CD14-positive monocyte (primary cell): ENCODE measurements around the gene FBXO22. TPM values are rescaled to one million over a fixed set of nuclear protein-coding genes. Genes with fewer than 3 reads are reported as not detected.

ENCODE experiments used
- DNase-seq, 3 donors: peaks; one replicate each; pipeline ENCODE4 v3.0.0-alpha.2; 2011 to 2022
- H2AFZ ChIP-seq: 2 replicates; pipeline ENCODE4 v1.6.0; 2012; ENCODE audit warnings: mild to moderate bottlenecking, low read depth, low read length, inconsistent platforms; ENCODE audit not compliant: insufficient read depth, poor library complexity, severe bottlenecking
- H3K27ac ChIP-seq, 2 donors: 1 replicate in 1 of 2; 2 replicates in 1 of 2; pipeline ENCODE4 v1.5.1; 2012 to 2013; ENCODE audit warnings: low read length in 2 of 2, control low read depth in 1 of 2, inconsistent platforms in 1 of 2, low read depth in 1 of 2, mild to moderate bottlenecking in 1 of 2
- H3K27me3 ChIP-seq, 2 donors: one replicate each; pipeline versions ENCODE4 v1.6.0 to v1.6.1; 2011 to 2013; ENCODE audit warnings: low read length in 2 of 2; ENCODE audit not compliant: control insufficient read depth in 2 of 2, insufficient read depth in 2 of 2
- H3K36me3 ChIP-seq, 2 donors: replicated peaks in 1 of 2; 1 replicate in 1 of 2; 2 replicates in 1 of 2; pipeline versions ENCODE4 v1.5.1 to v1.6.1; 2012 to 2013; ENCODE audit warnings: low read length in 2 of 2, control low read depth in 1 of 2, inconsistent platforms in 1 of 2, mild to moderate bottlenecking in 1 of 2; ENCODE audit not compliant: insufficient read depth in 2 of 2, control insufficient read depth in 1 of 2
- H3K4me1 ChIP-seq, 2 donors: 1 replicate in 1 of 2; 2 replicates in 1 of 2; pipeline versions ENCODE4 v1.5.1 to v1.6.1; 2012 to 2013; ENCODE audit warnings: low read length in 2 of 2, control low read depth in 1 of 2, inconsistent platforms in 1 of 2, mild to moderate bottlenecking in 1 of 2, moderate library complexity in 1 of 2; ENCODE audit not compliant: insufficient read depth in 2 of 2, control insufficient read depth in 1 of 2
- H3K4me2 ChIP-seq: replicated peaks from 2 replicates; pipeline ENCODE3; 2012; ENCODE audit warnings: low read length, moderate library complexity, mild to moderate bottlenecking; ENCODE audit not compliant: poor library complexity, severe bottlenecking; ENCODE audit errors: extremely low read depth
- H3K4me3 ChIP-seq, 3 experiments: fragments of 200-600 bp in 1 of 3; sonication (generic) in 1 of 3; replicated peaks in 1 of 3; 1 replicate in 2 of 3; 2 replicates in 1 of 3; pipeline ENCODE4 v1.5.1; 2011 to 2013; ENCODE audit warnings: low read length in 3 of 3, mild to moderate bottlenecking in 3 of 3, control low read depth in 2 of 3, low read depth in 2 of 3, inconsistent platforms in 1 of 3, moderate library complexity in 1 of 3
- H3K79me2 ChIP-seq: 2 replicates; pipeline ENCODE4 v1.6.0; 2012; ENCODE audit warnings: mild to moderate bottlenecking, control low read depth, inconsistent platforms, low read length, moderate library complexity; ENCODE audit not compliant: insufficient read depth
- H3K9ac ChIP-seq: 2 replicates; pipeline ENCODE4 v1.6.0; 2017; ENCODE audit warnings: low read length, mild to moderate bottlenecking; ENCODE audit not compliant: insufficient read depth, poor library complexity, severe bottlenecking
- H3K9me3 ChIP-seq, 2 donors: replicated peaks in 1 of 2; 1 replicate in 1 of 2; 2 replicates in 1 of 2; pipeline versions ENCODE4 v1.5.1 to v1.6.1; 2012 to 2013; ENCODE audit warnings: low read length in 2 of 2, control low read depth in 1 of 2; ENCODE audit not compliant: control insufficient read depth in 1 of 2, insufficient read depth in 1 of 2
- H4K20me1 ChIP-seq: 2 replicates; pipeline ENCODE4 v1.6.0; 2012; ENCODE audit warnings: mild to moderate bottlenecking, low read length, control low read depth, moderate library complexity; ENCODE audit not compliant: insufficient read depth
- H3K27ac Mint-ChIP-seq, 7 donors: one replicate each; pipeline ENCODE4 v1.8.0; 2020; ENCODE audit warnings: mild to moderate bottlenecking in 7 of 7, mixed read lengths in 7 of 7, moderate library complexity in 6 of 7, inconsistent platforms in 2 of 7
- H3K27me3 Mint-ChIP-seq, 3 donors: one replicate each; pipeline ENCODE4 v1.8.0; 2021 to 2022; ENCODE audit warnings: low read depth in 3 of 3, mild to moderate bottlenecking in 3 of 3, mixed read lengths in 3 of 3, moderate library complexity in 3 of 3, inconsistent platforms in 1 of 3
- H3K36me3 Mint-ChIP-seq, 2 donors: one replicate each; pipeline ENCODE4 v1.8.0; 2020; ENCODE audit warnings: mixed read lengths in 2 of 2, inconsistent platforms in 1 of 2, mild to moderate bottlenecking in 1 of 2
- H3K4me1 Mint-ChIP-seq: one replicate; pipeline ENCODE4 v1.8.0; 2020; ENCODE audit warnings: mild to moderate bottlenecking, mixed read lengths
- H3K4me3 Mint-ChIP-seq, 2 donors: one replicate each; pipeline ENCODE4 v1.8.0; 2020; ENCODE audit warnings: mild to moderate bottlenecking in 2 of 2, mixed read lengths in 2 of 2, moderate library complexity in 1 of 2
- H3K9me3 Mint-ChIP-seq, 7 donors: one replicate each; pipeline ENCODE4 v1.8.0; 2020 to 2022; ENCODE audit warnings: mixed read lengths in 7 of 7, mild to moderate bottlenecking in 6 of 7, moderate library complexity in 6 of 7, inconsistent platforms in 2 of 7
- CTCF ChIP-seq: fragments of 200-600 bp; IDR thresholded peaks from one replicate; pipeline ENCODE4 v1.8.0; 2022; ENCODE audit warnings: antibody characterized with exemption, mild to moderate bottlenecking
- WGBS: methylation state at CpG from one replicate; pipeline ENCODE4 v1.1.5; 2013; ENCODE audit warnings: missing lambda C conversion rate; ENCODE audit not compliant: insufficient coverage; 5-methylcytosine and 5-hydroxymethylcytosine counted together
- intact Hi-C, 2 donors: fragments of 100-400 bp; cut with micrococcal nuclease; formaldehyde crosslinking; loops; one replicate each; pipeline versions ENCODE4 v1.15.0 to v1.15.1; 2023
- polyA plus RNA-seq, 3 donors: library from polyadenylated mRNA; depleted of rRNA in 1 of 3; unstranded in 2 of 3; stranded (reverse) in 1 of 3; fragments of 300-500 nt in 2 of 3; fragments of >200 nt in 1 of 3; fragmentation: Illumina TruSeq in 2 of 3; gene quantifications; 1 replicate in 2 of 3; 2 replicates in 1 of 3; pipeline ENCODE4 v1.2.3, GENCODE V29; 2012 to 2021

FBXO22 gene
- polyA plus RNA-seq, 3 donors, result 4.2 to 12.8 (median 12.3) TPM

- H3K9me3 ChIP-seq, result no peaks in the 10 kb centered on the region
- no peaks in the 10 kb centered on the region for H4K20me1 ChIP-seq
- H3K4me3 ChIP-seq, result no peak overlapping the region
- TF ChIP-seq CTCF, result no peak
- Mint-ChIP-seq H3K4me1 (peaks cover 9% of the 10 kb centered on the region), H3K27me3 (no peaks in the 10 kb centered on the region), H3K27ac (no peak overlapping the region), H3K4me3 (no peak overlapping the region), H3K36me3 (peaks cover 56 to 70% of the 10 kb centered on the region in 2 donors), H3K9me3 (no peaks in the 10 kb centered on the region)
- DNase-seq, result no peak
- H3K4me2 ChIP-seq, result no peak overlapping the region
- H3K36me3 ChIP-seq, result peaks cover 45 to 78% of the 10 kb centered on the region in 2 donors
- peaks cover 0 to 2% of the 10 kb centered on the region in 2 donors for H3K4me1 ChIP-seq
- H2AFZ ChIP-seq, result no peak overlapping the region
- no peak overlapping the region for H3K9ac ChIP-seq
- intact Hi-C loops, result no loop called here
- no peak overlapping the region for H3K27ac ChIP-seq
- no CpG with 5 or more reads among the region's 4 CpGs for WGBS
- peaks cover 18% of the 10 kb centered on the region for H3K79me2 ChIP-seq
- H3K27me3 ChIP-seq, result no peaks in the 10 kb centered on the region
These were observed 31.2 kb upstream of the FBXO22 start for GRCh38 chr15:75872403-75872990.

GRCh38 chr15:75884041-75884440, 19.6 kb upstream of the FBXO22 start:
- no peak for TF ChIP-seq CTCF
- no peak overlapping the region for H3K4me3 Mint-ChIP-seq
- Histone ChIP-seq H4K20me1 (no peaks in the 10 kb centered on the region), H3K9ac (no peak overlapping the region), H2AFZ (no peak overlapping the region), H3K4me1 (no peaks in the 10 kb centered on the region), H3K9me3 (no peaks in the 10 kb centered on the region), H3K4me3 (no peak overlapping the region), H3K27me3 (no peaks in the 10 kb centered on the region), H3K27ac (no peak overlapping the region), H3K4me2 (no peak overlapping the region), H3K36me3 (peaks cover 48 to 87% of the 10 kb centered on the region in 2 donors), H3K79me2 (no peaks in the 10 kb centered on the region)
- H3K9me3 Mint-ChIP-seq, result no peaks in the 10 kb centered on the region
- peaks cover 59 to 83% of the 10 kb centered on the region in 2 donors for H3K36me3 Mint-ChIP-seq
- intact Hi-C loops, result no loop called here
- no peaks in the 10 kb centered on the region for H3K27me3 Mint-ChIP-seq
- no CpG with 5 or more reads among the region's 1 CpG for WGBS
- no peak for DNase-seq
- H3K4me1 Mint-ChIP-seq, result no peaks in the 10 kb centered on the region
- H3K27ac Mint-ChIP-seq, result no peak overlapping the region
